Neutrophil (primary cell): ENCODE measurements around the gene PIK3R2.
A peak's percentile ranks its signal among the peaks of the same experiment; 100 is the strongest.

ENCODE experiments used
- H3K27ac ChIP-seq: fragments of 200-600 bp; sonication (generic); 2 replicates; pipeline ENCODE4 v1.5.1; 2016; ENCODE audit warnings: mild to moderate bottlenecking, moderate library complexity
- H3K27me3 ChIP-seq: fragments of 200-600 bp; sonication (generic); 2 replicates; pipeline ENCODE4 v1.6.0; 2016; ENCODE audit warnings: mild to moderate bottlenecking
- H3K36me3 ChIP-seq: fragments of 200-600 bp; sonication (generic); 2 replicates; pipeline ENCODE4 v1.5.1; 2017
- H3K4me1 ChIP-seq, 2 experiments: fragments of 200-600 bp in 1 of 2; sonication (generic) in 1 of 2; 1 replicate in 1 of 2; 2 replicates in 1 of 2; pipeline versions ENCODE4 v1.5.1 to v1.6.1; 2013 to 2016; ENCODE audit warnings: low read depth in 1 of 2, low read length in 1 of 2, mild to moderate bottlenecking in 1 of 2, moderate library complexity in 1 of 2; ENCODE audit not compliant: control insufficient read depth in 1 of 2, insufficient read depth in 1 of 2
- H3K4me3 ChIP-seq, 2 experiments: fragments of 200-600 bp in 1 of 2; sonication (generic) in 1 of 2; 1 replicate in 1 of 2; 2 replicates in 1 of 2; pipeline ENCODE4 v1.5.1; 2013 to 2016; ENCODE audit warnings: low read depth in 1 of 2, low read length in 1 of 2, mild to moderate bottlenecking in 1 of 2, moderate library complexity in 1 of 2
- H3K9me3 ChIP-seq: fragments of 200-600 bp; sonication (generic); 2 replicates; pipeline ENCODE4 v1.5.1; 2016
- TF ChIP-seq, protein P1 (sequence below): fragments of 200-600 bp; sonication (generic); IDR thresholded peaks from 2 replicates; pipeline ENCODE4 v1.5.1; 2016; ENCODE audit warnings: antibody characterized with exemption

The PIK3R2 gene

DNA sequence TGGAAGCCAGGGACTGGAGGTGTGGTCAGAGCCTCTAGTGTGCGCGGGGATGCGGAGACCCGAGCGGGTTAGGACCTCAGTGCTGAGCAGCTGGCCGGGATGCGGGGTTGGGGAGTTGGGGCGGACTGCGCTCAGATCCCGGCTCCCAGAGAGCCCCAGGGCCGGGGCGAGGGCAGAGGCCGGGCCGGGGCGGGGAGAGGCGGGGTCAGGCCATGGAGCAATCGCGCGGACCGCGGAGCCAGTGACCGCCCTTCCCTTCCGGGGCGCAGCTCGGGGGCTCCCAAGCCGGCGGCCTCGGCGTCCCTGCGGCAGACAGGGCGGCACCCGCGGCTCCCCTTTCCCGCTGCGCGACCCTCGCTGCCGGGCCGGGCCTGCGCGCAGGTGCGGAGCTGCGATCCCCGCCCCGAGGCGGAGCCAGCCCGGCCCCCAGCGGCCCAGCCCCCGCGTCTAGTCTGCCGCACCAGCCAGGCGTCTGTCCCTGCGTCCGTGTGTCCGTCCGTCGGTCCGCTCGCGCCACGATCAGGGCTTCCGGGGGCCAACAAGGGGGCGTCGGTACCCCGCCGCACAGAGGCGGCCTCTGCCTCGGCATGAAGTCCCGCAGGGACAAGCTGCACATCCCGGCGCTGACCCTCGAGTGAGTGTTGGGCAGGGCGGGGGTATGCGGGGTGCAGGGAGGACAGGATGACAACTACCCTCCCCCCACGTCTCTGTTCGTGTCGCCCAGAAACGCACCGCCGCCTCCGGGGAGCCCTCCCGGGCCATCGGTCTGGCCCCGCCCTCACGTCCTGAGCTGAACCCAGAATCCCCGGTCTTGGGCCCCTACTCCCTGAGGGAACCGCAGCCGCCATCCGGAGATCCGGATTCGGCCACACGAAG is 43.0 kb upstream of the PIK3R2 start:
- Histone ChIP-seq H3K9me3 (no peaks in the 10 kb centered on the region), H3K27me3 (no peaks in the 10 kb centered on the region), H3K36me3 (peaks cover 44% of the 10 kb centered on the region), H3K4me3 (peak overlapping the region; percentile 92 to 95), H3K27ac (peak overlapping the region; percentile 98), H3K4me1 (peaks cover 67 to 71% of the 10 kb centered on the region in 2 experiments)
- TF ChIP-seq, protein P1, sequence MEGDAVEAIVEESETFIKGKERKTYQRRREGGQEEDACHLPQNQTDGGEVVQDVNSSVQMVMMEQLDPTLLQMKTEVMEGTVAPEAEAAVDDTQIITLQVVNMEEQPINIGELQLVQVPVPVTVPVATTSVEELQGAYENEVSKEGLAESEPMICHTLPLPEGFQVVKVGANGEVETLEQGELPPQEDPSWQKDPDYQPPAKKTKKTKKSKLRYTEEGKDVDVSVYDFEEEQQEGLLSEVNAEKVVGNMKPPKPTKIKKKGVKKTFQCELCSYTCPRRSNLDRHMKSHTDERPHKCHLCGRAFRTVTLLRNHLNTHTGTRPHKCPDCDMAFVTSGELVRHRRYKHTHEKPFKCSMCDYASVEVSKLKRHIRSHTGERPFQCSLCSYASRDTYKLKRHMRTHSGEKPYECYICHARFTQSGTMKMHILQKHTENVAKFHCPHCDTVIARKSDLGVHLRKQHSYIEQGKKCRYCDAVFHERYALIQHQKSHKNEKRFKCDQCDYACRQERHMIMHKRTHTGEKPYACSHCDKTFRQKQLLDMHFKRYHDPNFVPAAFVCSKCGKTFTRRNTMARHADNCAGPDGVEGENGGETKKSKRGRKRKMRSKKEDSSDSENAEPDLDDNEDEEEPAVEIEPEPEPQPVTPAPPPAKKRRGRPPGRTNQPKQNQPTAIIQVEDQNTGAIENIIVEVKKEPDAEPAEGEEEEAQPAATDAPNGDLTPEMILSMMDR, result peak; percentile 21

DNA sequence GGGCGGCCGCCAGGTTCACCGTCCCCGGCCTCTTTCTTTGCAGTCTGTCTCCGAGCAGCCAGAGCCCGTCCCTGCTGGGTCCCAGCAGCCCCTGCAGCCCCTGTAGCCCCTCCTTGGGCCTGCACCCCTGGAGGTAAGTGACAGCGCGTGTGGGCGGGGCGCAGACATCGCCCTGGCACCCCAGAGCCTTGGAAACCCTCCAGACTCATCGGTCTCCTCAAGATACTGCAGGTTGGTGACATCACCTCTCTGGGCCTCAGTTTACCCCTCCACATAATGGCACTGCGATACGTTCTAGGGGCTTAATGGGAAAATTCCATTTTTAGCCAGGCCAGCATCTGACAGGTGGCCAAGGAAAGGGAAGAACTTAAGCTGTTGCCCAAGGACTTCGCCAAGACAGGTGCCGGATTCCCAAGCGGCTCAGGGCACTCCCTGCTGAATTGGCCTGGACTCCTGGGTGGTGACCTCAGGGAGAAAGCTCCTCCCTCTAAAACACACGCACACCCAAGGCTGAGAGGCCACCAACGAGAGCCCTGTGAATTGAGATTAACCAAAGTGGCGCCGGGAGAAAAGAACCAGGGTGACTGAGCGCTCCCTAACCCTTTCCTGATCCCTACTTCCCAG is 42.2 kb upstream of the PIK3R2 start:
- peaks cover 74 to 75% of the 10 kb centered on the region in 2 experiments for H3K4me1 ChIP-seq
- H3K27me3 ChIP-seq, result no peaks in the 10 kb centered on the region
- TF ChIP-seq, protein P1, result no peak
- peak overlapping the region; percentile 98 for H3K27ac ChIP-seq
- peaks cover 51% of the 10 kb centered on the region for H3K36me3 ChIP-seq
- H3K9me3 ChIP-seq, result no peaks in the 10 kb centered on the region
- H3K4me3 ChIP-seq, result peak overlapping the region; percentile 92 to 95

- Histone ChIP-seq H3K9me3 (no peaks in the 10 kb centered on the region), H3K4me1 (peaks cover 71 to 78% of the 10 kb centered on the region in 2 experiments), H3K36me3 (peaks cover 63% of the 10 kb centered on the region), H3K27ac (peak overlapping the region; percentile 98), H3K4me3 (peak overlapping the region; percentile 35 to 95), H3K27me3 (no peaks in the 10 kb centered on the region)
- TF ChIP-seq, protein P1, result peak; percentile 88
Observed at GRCh38 chr19:18112989-18113478, 39.9 kb upstream of the PIK3R2 start.

GRCh38 chr19:18113827-18114226 is 39.1 kb upstream of the PIK3R2 start:
- Histone ChIP-seq H3K4me1 (peaks cover 71 to 78% of the 10 kb centered on the region in 2 experiments), H3K4me3 (no peak overlapping the region), H3K27me3 (no peaks in the 10 kb centered on the region), H3K9me3 (no peaks in the 10 kb centered on the region), H3K27ac (no peak overlapping the region), H3K36me3 (peaks cover 70% of the 10 kb centered on the region)
- TF ChIP-seq, protein P1, result no peak

DNA sequence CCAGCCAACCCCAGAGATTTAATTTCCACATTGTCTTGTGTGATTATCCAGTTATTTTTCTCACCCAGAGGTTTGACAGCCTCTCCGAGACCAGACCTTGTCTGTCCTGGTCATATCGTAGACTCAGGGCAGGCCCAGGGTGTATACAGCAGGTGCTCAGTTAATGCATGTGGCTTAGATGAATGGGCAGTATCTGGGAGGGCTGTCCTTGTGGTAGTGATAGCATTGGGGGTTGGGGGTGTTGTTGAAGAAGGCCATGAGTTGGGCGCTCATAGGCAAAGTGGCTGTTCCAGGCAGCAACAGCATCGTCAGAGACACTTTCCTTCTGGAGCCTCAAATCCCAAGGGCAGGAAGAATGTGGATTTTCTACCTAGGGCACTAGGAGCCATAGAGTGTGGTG is 38.5 kb upstream of the PIK3R2 start:
- TF ChIP-seq, protein P1, result no peak
- H3K4me3 ChIP-seq, result no peak overlapping the region
- H3K27ac ChIP-seq, result no peak overlapping the region
- H3K36me3 ChIP-seq, result peaks cover 73% of the 10 kb centered on the region
- H3K4me1 ChIP-seq, result peaks cover 71 to 78% of the 10 kb centered on the region in 2 experiments
- H3K27me3 ChIP-seq, result no peaks in the 10 kb centered on the region
- no peaks in the 10 kb centered on the region for H3K9me3 ChIP-seq
